Gastrocnemius medialis (tissue), 4 donors: Measurements from ENCODE around the gene SAT1.

Experiments
- CTCF ChIP-seq, 5 experiments: fragments of 450-650 bp in 3 of 5; fragments of 200-600 bp in 2 of 5; sonication (generic) in 2 of 5; IDR thresholded peaks in 4 of 5; conservative IDR thresholded peaks in 1 of 5; 1 replicate in 4 of 5; 2 replicates in 1 of 5; pipeline ENCODE4 v1.5.1; 2016 to 2019; ENCODE audit warnings: antibody characterized with exemption in 5 of 5, mild to moderate bottlenecking in 3 of 5, moderate library complexity in 3 of 5
- POLR2A ChIP-seq, 2 donors: fragments of 450-650 bp; IDR thresholded peaks; one replicate each; pipeline ENCODE4 v1.6.1; 2017; ENCODE audit warnings: antibody characterized with exemption in 2 of 2, mild to moderate bottlenecking in 2 of 2, moderate library complexity in 2 of 2

DNA sequence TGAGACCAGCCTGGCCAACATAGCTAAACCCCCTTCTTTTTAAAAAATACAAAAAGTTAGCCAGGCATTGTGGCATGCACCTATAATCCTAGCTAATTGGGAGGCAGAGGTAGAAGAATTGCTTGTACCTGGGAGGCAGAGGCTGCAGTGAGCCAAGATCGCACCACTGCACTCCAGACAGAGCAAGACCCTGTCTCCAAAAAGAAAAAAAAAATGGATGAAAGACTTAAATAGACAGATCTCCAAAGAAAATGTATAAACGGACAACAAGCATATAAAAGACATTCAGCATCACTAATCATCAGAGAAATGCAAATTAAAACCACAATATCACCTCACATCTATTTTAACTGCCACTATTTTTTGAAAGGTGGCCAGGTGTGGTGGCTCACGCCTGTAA, 6.6 kb upstream of the SAT1 start:
- TF ChIP-seq CTCF (IDR thresholded peaks at IDR 0.05 in 4 of 5, conservative IDR thresholded peaks at IDR 0.05 in 1 of 5), result no peak
- no peak for TF ChIP-seq POLR2A (IDR thresholded peaks at IDR 0.05)
